NCI-H2081 (cell line): ENCODE data around the gene CCDC192.

Experiments used
- DNase-seq, 2 experiments: peaks; one replicate each; lab custom pipeline; 2025; lab: John Stamatoyannopoulos, UW

CCDC192 gene

DNA sequence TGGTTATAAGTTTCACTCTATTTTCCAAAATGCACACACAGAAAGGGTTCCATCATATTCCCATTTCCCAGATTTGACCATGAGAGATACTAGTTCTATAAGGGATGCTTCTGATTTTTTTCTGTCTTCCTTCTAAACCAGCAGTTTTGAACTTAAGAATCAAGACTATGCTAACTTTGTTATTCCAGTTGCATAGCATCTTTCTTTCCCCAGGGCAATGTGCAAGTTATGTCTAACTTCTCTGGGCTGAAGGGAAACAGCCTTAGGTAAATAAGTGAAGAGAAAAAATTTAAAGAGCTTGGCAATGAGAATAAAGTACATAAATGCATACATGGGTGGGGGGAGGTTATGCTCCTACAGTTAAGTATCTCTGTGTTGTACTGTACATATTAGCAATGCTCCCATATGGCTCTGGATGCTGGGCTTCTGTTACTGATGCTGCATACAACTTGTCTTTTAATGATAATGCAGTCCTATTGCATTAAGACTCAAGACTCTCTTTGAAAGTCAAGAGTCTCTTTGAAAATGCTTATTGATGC, 254.6 kb downstream of the CCDC192 start:
- DNase-seq = no peak

GRCh38 chr5:127958421-127959011, 255.3 kb downstream of the CCDC192 start:
- DNase-seq = peak in 1 of 2 experiments; percentile 37

GRCh38 chr5:127959152-127959764, 256.1 kb downstream of the CCDC192 start:
- peak; percentile 80 to 86 for DNase-seq

DNA sequence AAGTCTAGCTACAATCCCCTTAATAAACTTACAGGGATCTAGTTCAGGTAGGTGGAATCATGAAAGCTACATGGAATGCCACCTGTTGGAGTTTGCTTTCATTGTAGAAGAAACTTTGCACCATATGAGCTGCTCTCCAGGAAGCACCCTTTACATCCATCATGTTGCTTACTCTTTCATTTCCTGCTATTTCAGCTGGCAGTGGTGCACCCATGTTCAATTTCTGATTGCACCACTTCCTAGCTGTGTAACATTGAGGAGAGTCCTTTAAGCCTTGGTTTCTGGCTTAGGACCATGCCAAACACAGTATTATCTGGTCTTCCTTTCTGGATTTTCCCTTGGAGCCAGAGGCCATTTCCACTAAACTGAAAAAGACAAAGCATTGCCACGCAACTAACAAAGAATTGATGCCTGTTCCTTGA, 257.1 kb downstream of the CCDC192 start:
- peak in 1 of 2 experiments; percentile 20 for DNase-seq

DNA sequence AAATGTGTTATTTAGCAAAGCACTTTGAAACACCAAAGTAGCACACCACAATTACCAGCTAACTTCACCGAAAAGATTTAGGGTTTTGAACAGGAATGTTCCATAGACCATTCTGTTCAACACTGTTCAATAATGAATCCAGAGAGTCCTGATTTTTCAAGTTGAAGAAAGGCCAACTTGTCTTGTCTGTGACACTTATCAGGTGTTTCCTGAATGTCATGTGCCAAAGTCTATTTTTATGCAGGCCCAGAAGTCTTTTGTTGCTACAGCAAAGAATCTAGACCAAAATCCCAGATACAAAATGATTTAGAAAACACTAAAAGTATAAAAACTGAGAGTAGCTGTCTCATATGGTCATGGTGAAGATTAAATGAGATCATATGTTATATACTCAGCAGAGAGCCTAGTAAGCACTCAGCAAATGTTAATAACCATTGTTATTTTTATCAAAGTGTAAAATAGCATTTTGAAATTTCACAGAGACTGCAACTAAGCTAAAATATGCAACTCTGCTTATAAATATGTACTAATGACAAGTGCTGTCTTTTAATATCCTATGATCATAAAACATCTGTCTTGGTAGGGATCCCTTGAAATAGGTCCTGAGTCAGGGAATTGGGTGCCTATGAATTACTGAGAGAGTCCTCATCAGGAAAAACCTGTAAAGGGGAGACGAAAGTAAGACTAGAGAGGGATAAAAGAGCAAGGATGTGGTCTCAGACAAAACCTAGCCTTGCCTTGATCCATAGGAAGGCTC, 258.0 kb downstream of the CCDC192 start:
- DNase-seq = no peak

- DNase-seq = no peak
These were observed 258.6 kb downstream of the CCDC192 start for GRCh38 chr5:127961763-127962145.

DNA sequence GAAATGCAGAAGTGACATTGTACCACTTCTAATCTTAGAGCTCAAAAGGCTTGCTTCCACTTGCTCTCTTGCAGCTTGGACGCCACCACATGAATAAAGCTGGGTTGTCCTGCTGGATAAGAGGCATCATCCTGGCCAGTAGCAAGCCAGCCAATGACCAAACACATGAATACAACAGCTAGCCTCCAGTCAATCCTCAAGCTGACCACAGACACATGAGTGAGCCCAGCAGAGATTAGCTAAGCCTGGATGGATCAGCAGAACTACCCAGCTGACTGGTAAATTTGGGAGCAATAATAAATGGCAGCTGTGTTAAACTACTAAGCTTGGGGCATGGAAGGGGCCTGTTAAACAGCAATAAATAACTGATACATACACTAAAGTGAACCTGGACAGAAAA, 259.3 kb downstream of the CCDC192 start:
- no peak for DNase-seq

DNA sequence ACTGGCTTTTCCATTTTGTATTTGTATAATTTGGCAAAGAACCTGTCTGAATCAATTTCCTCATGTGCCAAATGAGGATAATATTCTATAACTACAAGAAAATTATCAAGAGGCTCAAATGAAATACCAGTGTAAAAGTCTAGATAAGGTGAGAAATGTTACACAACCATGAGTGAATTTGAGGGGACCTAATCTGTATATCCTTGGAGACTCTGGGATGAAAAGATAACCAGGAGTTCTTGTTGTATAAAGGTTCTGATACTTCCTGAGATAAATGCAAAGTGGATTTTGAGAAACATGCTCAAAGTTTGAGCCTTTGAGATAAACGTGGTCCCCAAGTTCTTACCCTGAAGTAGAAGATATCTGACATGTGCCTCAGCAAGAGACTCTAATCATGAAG, 260.0 kb downstream of the CCDC192 start:
- DNase-seq = no peak

GRCh38 chr5:127963931-127964330, 260.7 kb downstream of the CCDC192 start:
- no peak for DNase-seq

DNA sequence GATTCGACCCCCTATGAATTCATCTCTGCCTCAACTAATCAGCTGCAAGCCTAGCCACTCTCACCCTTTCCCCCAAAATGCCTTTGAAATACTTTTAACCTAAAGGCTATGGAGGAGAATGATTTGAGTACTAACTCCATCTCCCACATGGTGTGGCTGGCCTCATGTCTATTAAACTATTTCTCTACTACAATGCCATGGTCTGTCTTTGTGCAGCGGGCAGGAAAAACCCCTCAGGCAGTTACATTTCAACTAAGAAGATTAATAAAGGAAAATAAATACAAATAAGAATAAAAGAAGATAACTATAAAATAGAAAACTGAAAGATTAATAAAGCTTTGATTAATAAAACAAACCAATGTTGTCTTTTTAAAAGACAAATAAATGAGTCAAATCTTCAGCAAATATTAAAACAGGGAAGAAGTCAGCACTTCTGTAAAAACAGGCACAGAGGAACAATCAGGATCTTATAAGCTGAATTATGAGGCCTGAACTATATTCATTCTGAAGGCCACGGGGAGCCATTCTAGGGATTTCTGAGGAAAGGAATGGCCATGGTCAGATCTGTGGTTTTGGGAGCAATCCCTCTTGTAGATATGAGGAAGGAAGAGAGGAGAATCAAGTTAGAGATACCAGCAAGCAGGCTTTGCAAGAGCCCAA, 264.3 kb downstream of the CCDC192 start:
- no peak for DNase-seq

GRCh38 chr5:127967983-127968592, 264.9 kb downstream of the CCDC192 start:
- DNase-seq = no peak

DNA sequence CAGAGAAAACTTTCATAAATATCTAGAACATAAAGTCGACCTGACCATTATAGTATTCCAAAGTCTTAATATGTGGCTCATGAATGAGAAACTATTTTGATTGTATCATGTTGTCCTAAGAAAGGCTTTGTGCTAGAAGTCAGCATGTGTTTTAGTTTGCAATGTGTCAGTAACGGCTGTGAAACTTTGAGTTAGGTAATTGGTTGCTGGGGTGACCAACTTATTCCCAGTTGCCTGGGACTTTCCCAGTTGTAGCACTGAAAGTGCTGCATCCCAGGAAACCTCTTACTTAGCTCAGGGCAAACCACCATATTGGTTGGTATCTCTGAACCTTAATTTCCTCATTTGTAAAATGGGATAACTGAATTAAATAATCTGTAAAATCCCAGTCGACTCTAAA, 265.8 kb downstream of the CCDC192 start:
- no peak for DNase-seq

- DNase-seq = no peak
These were observed 266.5 kb downstream of the CCDC192 start for GRCh38 chr5:127969651-127970050.

GRCh38 chr5:127970081-127970480, 266.9 kb downstream of the CCDC192 start:
- no peak for DNase-seq

- DNase-seq = no peak
These were observed 267.7 kb downstream of the CCDC192 start for GRCh38 chr5:127970854-127971425.

DNA sequence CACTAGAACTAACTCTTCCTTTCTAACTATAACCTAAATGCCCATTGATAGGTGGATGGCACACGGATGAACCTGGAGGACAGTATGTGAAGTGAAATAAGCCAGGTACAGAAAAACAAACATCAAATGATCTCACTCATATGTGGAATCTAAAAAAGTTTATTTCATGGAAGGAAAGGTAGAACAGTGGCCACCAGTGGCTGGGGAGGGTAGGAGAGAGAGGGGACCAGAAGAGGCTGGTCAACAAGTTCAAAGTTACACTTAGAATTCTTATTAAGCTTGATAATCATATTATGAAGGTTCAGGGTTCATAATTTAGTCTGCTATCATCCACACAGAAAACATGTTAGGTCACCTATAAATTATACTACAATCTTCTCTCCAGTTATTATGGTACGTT, 272.8 kb downstream of the CCDC192 start:
- no peak for DNase-seq

GRCh38 chr5:127976525-127976924, 273.3 kb downstream of the CCDC192 start:
- no peak for DNase-seq

- DNase-seq = no peak
These were observed 274.0 kb downstream of the CCDC192 start for GRCh38 chr5:127976991-127977717.

- DNase-seq = no peak
These were observed 275.6 kb downstream of the CCDC192 start for GRCh38 chr5:127978738-127979300.

- no peak for DNase-seq
These were observed 276.3 kb downstream of the CCDC192 start for GRCh38 chr5:127979475-127979874.

DNA sequence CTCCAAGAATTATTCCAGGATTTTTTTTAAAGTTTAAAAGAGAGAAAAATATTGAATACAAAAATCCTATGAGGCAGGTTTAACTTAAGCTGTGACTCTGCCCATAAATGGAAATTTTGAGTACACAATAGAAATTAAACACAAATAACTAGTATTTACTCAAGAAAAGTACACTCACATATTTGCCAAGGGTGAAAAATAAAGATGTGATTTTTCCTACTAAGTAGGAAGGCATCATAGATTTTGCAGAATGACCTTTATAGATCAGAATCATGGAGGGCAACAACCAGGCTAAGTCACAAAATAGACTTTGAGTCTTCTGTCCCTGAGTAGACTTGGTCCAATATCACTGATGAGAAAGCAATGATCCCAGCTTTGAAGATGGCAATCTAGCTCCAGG, 277.7 kb downstream of the CCDC192 start:
- DNase-seq = no peak
